Prostate gland (tissue), 2 donors: Measurements from ENCODE around the gene IL12RB1. TPM values are rescaled to one million over a fixed set of nuclear protein-coding genes. Genes with fewer than 3 reads are reported as not detected.

Source experiments
- DNase-seq: peaks from one replicate; pipeline ENCODE4 v3.0.0-alpha.2; 2019; ENCODE audit warnings: low spot score
- H3K27ac ChIP-seq, 2 donors: fragments of 200-600 bp; sonication (generic); 2 replicates each; pipeline ENCODE4 v1.5.1; 2017 to 2019
- H3K27me3 ChIP-seq: fragments of 200-600 bp; sonication (generic); replicated peaks from 2 replicates; pipeline ENCODE4 v1.5.1; 2019; ENCODE audit not compliant: insufficient read depth
- H3K36me3 ChIP-seq, 2 donors: fragments of 200-600 bp; sonication (generic); 1 replicate in 1 of 2; 2 replicates in 1 of 2; pipeline versions ENCODE4 v1.5.1 to v1.8.1; 2017 to 2019
- H3K4me1 ChIP-seq: fragments of 200-600 bp; sonication (generic); replicated peaks from 2 replicates; pipeline ENCODE4 v1.5.1; 2019
- H3K4me3 ChIP-seq, 2 donors: fragments of 200-600 bp; sonication (generic); 2 replicates each; pipeline ENCODE4 v1.5.1; 2017 to 2019
- H3K9me3 ChIP-seq: fragments of 200-600 bp; sonication (generic); 2 replicates; pipeline ENCODE4 v1.5.1; 2017
- POLR2A ChIP-seq: fragments of 450-650 bp; IDR thresholded peaks from one replicate; pipeline ENCODE4 v1.6.1; 2016; ENCODE audit warnings: antibody characterized with exemption, mild to moderate bottlenecking
- POLR2AphosphoS5 ChIP-seq: sonication (generic); formaldehyde crosslinking; IDR thresholded peaks from one replicate; pipeline ENCODE4 v1.6.1; 2017; ENCODE audit warnings: antibody characterized with exemption
- WGBS: methylation state at CpG from one replicate; pipeline ENCODE4 v1.1.5; 2018; 5-methylcytosine and 5-hydroxymethylcytosine counted together
- intact Hi-C: fragments of 100-400 bp; cut with DNase I; formaldehyde crosslinking; loops from one replicate; pipeline ENCODE4 v1.14.2; 2022
- total RNA-seq, 2 donors: library from RNA; depleted of rRNA; stranded (reverse); fragments of >200 nt; gene quantifications; one replicate each; pipeline ENCODE4 v1.1.0, GENCODE V29; 2016
- TF ChIP-seq, protein P1 (sequence below), 4 experiments: fragments of 200-600 bp in 2 of 4; fragments of 450-650 bp in 2 of 4; sonication (generic) in 2 of 4; IDR thresholded peaks; 1 replicate in 3 of 4; 2 replicates in 1 of 4; pipeline ENCODE4 v1.5.1; 2016 to 2019; ENCODE audit warnings: antibody characterized with exemption in 4 of 4, mild to moderate bottlenecking in 2 of 4, moderate library complexity in 2 of 4

Gene IL12RB1
- total RNA-seq, 2 donors from 2014 or later = 0.62 to 0.73 TPM

- intact Hi-C loops = loop anchor here (5.0 kb wide), 1 partner anchor 138 kb away; no protein-coding TSS in a partner anchor
- H3K27ac ChIP-seq = no peak overlapping the region
- peaks cover 6% of the 10 kb centered on the region for H3K4me1 ChIP-seq
- TF ChIP-seq POLR2A (no peak), POLR2AphosphoS5 (no peak)
- TF ChIP-seq, protein P1, sequence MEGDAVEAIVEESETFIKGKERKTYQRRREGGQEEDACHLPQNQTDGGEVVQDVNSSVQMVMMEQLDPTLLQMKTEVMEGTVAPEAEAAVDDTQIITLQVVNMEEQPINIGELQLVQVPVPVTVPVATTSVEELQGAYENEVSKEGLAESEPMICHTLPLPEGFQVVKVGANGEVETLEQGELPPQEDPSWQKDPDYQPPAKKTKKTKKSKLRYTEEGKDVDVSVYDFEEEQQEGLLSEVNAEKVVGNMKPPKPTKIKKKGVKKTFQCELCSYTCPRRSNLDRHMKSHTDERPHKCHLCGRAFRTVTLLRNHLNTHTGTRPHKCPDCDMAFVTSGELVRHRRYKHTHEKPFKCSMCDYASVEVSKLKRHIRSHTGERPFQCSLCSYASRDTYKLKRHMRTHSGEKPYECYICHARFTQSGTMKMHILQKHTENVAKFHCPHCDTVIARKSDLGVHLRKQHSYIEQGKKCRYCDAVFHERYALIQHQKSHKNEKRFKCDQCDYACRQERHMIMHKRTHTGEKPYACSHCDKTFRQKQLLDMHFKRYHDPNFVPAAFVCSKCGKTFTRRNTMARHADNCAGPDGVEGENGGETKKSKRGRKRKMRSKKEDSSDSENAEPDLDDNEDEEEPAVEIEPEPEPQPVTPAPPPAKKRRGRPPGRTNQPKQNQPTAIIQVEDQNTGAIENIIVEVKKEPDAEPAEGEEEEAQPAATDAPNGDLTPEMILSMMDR (IDR thresholded peaks at IDR 0.05) = no peak
- DNase-seq = no peak
- H3K27me3 ChIP-seq = no peaks in the 10 kb centered on the region
- 95% methylated on average over 5 of the region's 5 CpGs for WGBS
- H3K9me3 ChIP-seq = no peaks in the 10 kb centered on the region
- no peaks in the 10 kb centered on the region for H3K36me3 ChIP-seq
- no peak overlapping the region for H3K4me3 ChIP-seq
Measured at GRCh38 chr19:18113827-18114226, 27.1 kb upstream of the IL12RB1 start.

- TF ChIP-seq POLR2AphosphoS5 (peak; percentile 72), POLR2A (no peak)
- TF ChIP-seq, protein P1 (IDR thresholded peaks at IDR 0.05) = peak; percentile 67 to 94 (median 86)
- H3K27me3 ChIP-seq = no peaks in the 10 kb centered on the region
- H3K4me3 ChIP-seq = no peak overlapping the region
- 28% methylated on average over 9 of the region's 9 CpGs for WGBS
- DNase-seq = peak; percentile 81
- H3K36me3 ChIP-seq = no peaks in the 10 kb centered on the region
- no peaks in the 10 kb centered on the region for H3K9me3 ChIP-seq
- H3K4me1 ChIP-seq = peaks cover 6% of the 10 kb centered on the region
- intact Hi-C loops = loop anchor here (5.0 kb wide), 1 partner anchor 139 kb away; no protein-coding TSS in a partner anchor
- no peak overlapping the region for H3K27ac ChIP-seq
Measured at GRCh38 chr19:18112989-18113478, 26.3 kb upstream of the IL12RB1 start.

GRCh38 chr19:18110609-18111232 lies 24.0 kb upstream of the IL12RB1 start:
- Histone ChIP-seq H3K4me1 (no peaks in the 10 kb centered on the region), H3K27me3 (no peaks in the 10 kb centered on the region), H3K36me3 (no peaks in the 10 kb centered on the region), H3K9me3 (no peaks in the 10 kb centered on the region), H3K4me3 (peak overlapping the region; percentile 54 to 75), H3K27ac (peak overlapping the region in 1 of 2 donors; percentile 64)
- WGBS = 40% methylated on average over 22 of the region's 22 CpGs
- DNase-seq = no peak
- intact Hi-C loops = loop anchor here (5.0 kb wide), 1 partner anchor 142 kb away; no protein-coding TSS in a partner anchor
- TF ChIP-seq, protein P1 (IDR thresholded peaks at IDR 0.05) = no peak
- TF ChIP-seq POLR2A (no peak), POLR2AphosphoS5 (no peak)

DNA sequence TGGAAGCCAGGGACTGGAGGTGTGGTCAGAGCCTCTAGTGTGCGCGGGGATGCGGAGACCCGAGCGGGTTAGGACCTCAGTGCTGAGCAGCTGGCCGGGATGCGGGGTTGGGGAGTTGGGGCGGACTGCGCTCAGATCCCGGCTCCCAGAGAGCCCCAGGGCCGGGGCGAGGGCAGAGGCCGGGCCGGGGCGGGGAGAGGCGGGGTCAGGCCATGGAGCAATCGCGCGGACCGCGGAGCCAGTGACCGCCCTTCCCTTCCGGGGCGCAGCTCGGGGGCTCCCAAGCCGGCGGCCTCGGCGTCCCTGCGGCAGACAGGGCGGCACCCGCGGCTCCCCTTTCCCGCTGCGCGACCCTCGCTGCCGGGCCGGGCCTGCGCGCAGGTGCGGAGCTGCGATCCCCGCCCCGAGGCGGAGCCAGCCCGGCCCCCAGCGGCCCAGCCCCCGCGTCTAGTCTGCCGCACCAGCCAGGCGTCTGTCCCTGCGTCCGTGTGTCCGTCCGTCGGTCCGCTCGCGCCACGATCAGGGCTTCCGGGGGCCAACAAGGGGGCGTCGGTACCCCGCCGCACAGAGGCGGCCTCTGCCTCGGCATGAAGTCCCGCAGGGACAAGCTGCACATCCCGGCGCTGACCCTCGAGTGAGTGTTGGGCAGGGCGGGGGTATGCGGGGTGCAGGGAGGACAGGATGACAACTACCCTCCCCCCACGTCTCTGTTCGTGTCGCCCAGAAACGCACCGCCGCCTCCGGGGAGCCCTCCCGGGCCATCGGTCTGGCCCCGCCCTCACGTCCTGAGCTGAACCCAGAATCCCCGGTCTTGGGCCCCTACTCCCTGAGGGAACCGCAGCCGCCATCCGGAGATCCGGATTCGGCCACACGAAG lies 23.2 kb upstream of the IL12RB1 start:
- WGBS = 4% methylated on average over 63 of the region's 92 CpGs
- TF ChIP-seq POLR2AphosphoS5 (no peak), POLR2A (peak; percentile 11)
- TF ChIP-seq, protein P1 (IDR thresholded peaks at IDR 0.05) = no peak
- DNase-seq = no peak
- intact Hi-C loops = loop anchor here (5.0 kb wide), 1 partner anchor 142 kb away; no protein-coding TSS in a partner anchor
- no peaks in the 10 kb centered on the region for H3K27me3 ChIP-seq
- peak overlapping the region; percentile 54 to 64 for H3K27ac ChIP-seq
- H3K36me3 ChIP-seq = no peaks in the 10 kb centered on the region
- no peaks in the 10 kb centered on the region for H3K9me3 ChIP-seq
- peak overlapping the region; percentile 54 to 75 for H3K4me3 ChIP-seq
- H3K4me1 ChIP-seq = no peaks in the 10 kb centered on the region
